ENCODE data around the gene IL13RA1.

The IL13RA1 gene

DNA sequence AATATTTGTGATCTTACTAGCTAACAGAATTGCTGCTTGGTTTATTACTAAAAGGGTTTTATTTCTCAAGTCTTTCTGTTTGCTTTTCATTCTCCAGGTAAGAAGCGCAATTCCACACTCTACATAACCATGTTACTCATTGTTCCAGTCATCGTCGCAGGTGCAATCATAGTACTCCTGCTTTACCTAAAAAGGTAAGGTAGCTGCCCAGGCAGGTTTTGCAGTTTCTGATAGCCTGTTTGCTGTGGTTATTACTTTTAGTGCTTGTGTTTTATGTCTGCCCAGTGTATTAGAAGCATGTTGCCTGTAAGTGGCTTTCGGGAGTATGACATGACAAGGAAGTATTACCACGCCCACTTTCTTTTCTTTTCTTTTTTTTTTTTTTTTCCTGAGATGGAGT lies 46.4 kb downstream of the IL13RA1 start:
- no peak overlapping the region for H3K27ac ChIP-seq (ENCODE audit: low read depth, low read length, poor library complexity, severe bottlenecking)
- H3K4me2 ChIP-seq (ENCODE audit: low read length), result no peak overlapping the region

DNA sequence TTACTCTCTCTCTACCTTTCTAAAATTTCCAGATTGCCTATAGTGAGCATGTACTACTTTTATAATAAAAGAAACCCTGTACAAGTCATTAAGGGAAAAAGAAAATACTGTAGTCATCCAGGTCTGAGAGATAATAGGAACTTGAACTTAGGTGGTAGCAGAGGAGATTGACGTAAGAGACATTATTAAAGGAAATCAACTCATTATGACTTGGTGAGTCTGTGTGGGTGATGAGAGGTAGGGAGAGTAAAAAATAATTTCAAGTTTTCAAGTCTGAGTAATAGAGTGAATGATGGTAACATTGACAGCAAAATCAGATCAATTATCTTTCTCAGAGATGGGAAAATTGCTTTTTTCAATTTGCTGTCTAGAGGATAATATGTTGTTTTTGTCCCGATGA lies 52.2 kb downstream of the IL13RA1 start:
- no peak overlapping the region for H2AFZ ChIP-seq (ENCODE audit: low read length)
- H4K20me1 ChIP-seq (ENCODE audit: insufficient read depth, low read length), result no peaks in the 10 kb centered on the region
- no peaks in the 10 kb centered on the region for H3K4me1 ChIP-seq (ENCODE audit: insufficient read depth, low read length, severe bottlenecking)

More for the DNA sequence above, 46.4 kb downstream of the IL13RA1 start:
- no peak overlapping the region for H2AFZ ChIP-seq (ENCODE audit: low read length)
- H3K9me2 ChIP-seq (ENCODE audit: low read depth, low read length), result no peaks in the 10 kb centered on the region
- no peaks in the 10 kb centered on the region for H3F3A ChIP-seq (ENCODE audit: insufficient read depth, low read length)
- no peaks in the 10 kb centered on the region for H3K79me2 ChIP-seq (ENCODE audit: insufficient read depth, low read length)
- H3K27me3 ChIP-seq (ENCODE audit: insufficient read depth, low read length), result no peaks in the 10 kb centered on the region
- no peak for TF ChIP-seq EZH2 (IDR thresholded peaks at IDR 0.05; ENCODE audit: borderline replicate concordance, low read length)
- TF ChIP-seq, protein P1, sequence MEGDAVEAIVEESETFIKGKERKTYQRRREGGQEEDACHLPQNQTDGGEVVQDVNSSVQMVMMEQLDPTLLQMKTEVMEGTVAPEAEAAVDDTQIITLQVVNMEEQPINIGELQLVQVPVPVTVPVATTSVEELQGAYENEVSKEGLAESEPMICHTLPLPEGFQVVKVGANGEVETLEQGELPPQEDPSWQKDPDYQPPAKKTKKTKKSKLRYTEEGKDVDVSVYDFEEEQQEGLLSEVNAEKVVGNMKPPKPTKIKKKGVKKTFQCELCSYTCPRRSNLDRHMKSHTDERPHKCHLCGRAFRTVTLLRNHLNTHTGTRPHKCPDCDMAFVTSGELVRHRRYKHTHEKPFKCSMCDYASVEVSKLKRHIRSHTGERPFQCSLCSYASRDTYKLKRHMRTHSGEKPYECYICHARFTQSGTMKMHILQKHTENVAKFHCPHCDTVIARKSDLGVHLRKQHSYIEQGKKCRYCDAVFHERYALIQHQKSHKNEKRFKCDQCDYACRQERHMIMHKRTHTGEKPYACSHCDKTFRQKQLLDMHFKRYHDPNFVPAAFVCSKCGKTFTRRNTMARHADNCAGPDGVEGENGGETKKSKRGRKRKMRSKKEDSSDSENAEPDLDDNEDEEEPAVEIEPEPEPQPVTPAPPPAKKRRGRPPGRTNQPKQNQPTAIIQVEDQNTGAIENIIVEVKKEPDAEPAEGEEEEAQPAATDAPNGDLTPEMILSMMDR (IDR thresholded peaks at IDR 0.05; ENCODE audit: low read length), result no peak
- H4K20me1 ChIP-seq (ENCODE audit: insufficient read depth, low read length), result no peaks in the 10 kb centered on the region
- H3K9me3 ChIP-seq (ENCODE audit: low read length), result no peaks in the 10 kb centered on the region
- H3K9ac ChIP-seq (ENCODE audit: low read length), result no peak overlapping the region
- no peak overlapping the region for H3K4me3 ChIP-seq (ENCODE audit: low read depth, low read length, poor library complexity, severe bottlenecking)
- H3K4me1 ChIP-seq (ENCODE audit: insufficient read depth, low read length, severe bottlenecking), result no peaks in the 10 kb centered on the region
- H3K36me3 ChIP-seq (ENCODE audit: insufficient read depth, low read length), result no peaks in the 10 kb centered on the region

DNA sequence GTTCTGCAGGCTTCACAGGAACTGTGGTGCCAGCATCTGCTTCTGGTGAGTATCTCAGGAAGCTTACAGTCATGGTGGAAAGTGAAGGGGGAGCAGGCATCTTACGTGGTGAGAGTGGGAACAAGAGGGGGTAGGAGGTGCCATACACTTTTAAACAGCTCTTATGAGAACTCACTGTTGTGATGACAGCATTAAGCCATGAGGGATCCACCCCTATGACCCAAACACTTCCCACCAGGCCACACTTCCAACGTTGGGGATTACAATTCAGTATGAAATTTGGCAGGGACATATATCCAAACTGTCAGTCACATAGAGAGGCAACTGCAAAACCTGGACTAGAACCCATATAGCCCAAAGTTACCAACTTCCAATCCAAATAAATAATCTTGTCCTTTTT lies 53.1 kb downstream of the IL13RA1 start:
- no peaks in the 10 kb centered on the region for H3F3A ChIP-seq (ENCODE audit: insufficient read depth, low read length)
- no peaks in the 10 kb centered on the region for H3K79me2 ChIP-seq (ENCODE audit: insufficient read depth, low read length)
- H3K9ac ChIP-seq (ENCODE audit: low read length), result no peak overlapping the region
- H3K27ac ChIP-seq (ENCODE audit: low read depth, low read length, poor library complexity, severe bottlenecking), result no peak overlapping the region
- TF ChIP-seq EZH2 (IDR thresholded peaks at IDR 0.05; ENCODE audit: borderline replicate concordance, low read length), result no peak
- TF ChIP-seq, protein P1 (IDR thresholded peaks at IDR 0.05; ENCODE audit: low read length), result no peak
- no peaks in the 10 kb centered on the region for H4K20me1 ChIP-seq (ENCODE audit: insufficient read depth, low read length)
- no peak overlapping the region for H3K4me2 ChIP-seq (ENCODE audit: low read length)
- no peaks in the 10 kb centered on the region for H3K9me3 ChIP-seq (ENCODE audit: low read length)
- no peaks in the 10 kb centered on the region for H3K9me2 ChIP-seq (ENCODE audit: low read depth, low read length)
- H3K4me3 ChIP-seq (ENCODE audit: low read depth, low read length, poor library complexity, severe bottlenecking), result no peak overlapping the region
- H3K36me3 ChIP-seq (ENCODE audit: insufficient read depth, low read length), result no peaks in the 10 kb centered on the region
- H2AFZ ChIP-seq (ENCODE audit: low read length), result no peak overlapping the region
- no peaks in the 10 kb centered on the region for H3K27me3 ChIP-seq (ENCODE audit: insufficient read depth, low read length)
- no peaks in the 10 kb centered on the region for H3K4me1 ChIP-seq (ENCODE audit: insufficient read depth, low read length, severe bottlenecking)

More for the DNA sequence above, 52.2 kb downstream of the IL13RA1 start:
- Histone ChIP-seq H3K4me3 (ENCODE audit: low read depth, low read length, poor library complexity, severe bottlenecking) (no peak overlapping the region), H3K9ac (ENCODE audit: low read length) (no peak overlapping the region), H3K9me2 (ENCODE audit: low read depth, low read length) (no peaks in the 10 kb centered on the region), H3K9me3 (ENCODE audit: low read length) (no peaks in the 10 kb centered on the region), H3K79me2 (ENCODE audit: insufficient read depth, low read length) (no peaks in the 10 kb centered on the region), H3K36me3 (ENCODE audit: insufficient read depth, low read length) (no peaks in the 10 kb centered on the region), H3K27ac (ENCODE audit: low read depth, low read length, poor library complexity, severe bottlenecking) (no peak overlapping the region), H3F3A (ENCODE audit: insufficient read depth, low read length) (no peaks in the 10 kb centered on the region), H3K4me2 (ENCODE audit: low read length) (no peak overlapping the region), H3K27me3 (ENCODE audit: insufficient read depth, low read length) (no peaks in the 10 kb centered on the region)
- TF ChIP-seq, protein P1 (IDR thresholded peaks at IDR 0.05; ENCODE audit: low read length), result no peak
- no peak for TF ChIP-seq EZH2 (IDR thresholded peaks at IDR 0.05; ENCODE audit: borderline replicate concordance, low read length)

All from OCI-LY1 (cell line).